Nephron (organoid): ENCODE data around the gene RAB43.
A peak's percentile ranks its signal among the peaks of the same experiment; 100 is the strongest.
"Not testable (repeated sequence)": the region's sequence is repeated elsewhere in the genome, so short reads cannot be mapped to it uniquely, and the experiment has no call there.

Experiments
- H3K27ac Mint-ChIP-seq, 3 experiments: 2 replicates each; pipeline ENCODE4 v1.8.0; 2020; ENCODE audit warnings: mixed read lengths in 3 of 3, mild to moderate bottlenecking in 2 of 3, moderate library complexity in 1 of 3
- H3K27me3 Mint-ChIP-seq: 2 replicates; pipeline ENCODE4 v1.8.0; 2021; ENCODE audit warnings: low read depth, mild to moderate bottlenecking, moderate library complexity, mixed read lengths
- H3K36me3 Mint-ChIP-seq: 2 replicates; pipeline ENCODE4 v1.8.0; 2020; ENCODE audit warnings: low read depth, mixed read lengths
- H3K4me1 Mint-ChIP-seq: 2 replicates; pipeline ENCODE4 v1.8.0; 2020; ENCODE audit warnings: mixed read lengths
- H3K4me3 Mint-ChIP-seq, 3 experiments: 2 replicates each; pipeline ENCODE4 v1.8.0; 2020; ENCODE audit warnings: mild to moderate bottlenecking in 3 of 3, mixed read lengths in 3 of 3, moderate library complexity in 2 of 3
- H3K9me3 Mint-ChIP-seq: 2 replicates; pipeline ENCODE4 v1.8.0; 2020; ENCODE audit warnings: mixed read lengths
- CTCF ChIP-seq, 3 experiments: fragments of 200-600 bp; sonication (generic); IDR thresholded peaks; one replicate each; pipeline ENCODE4 v1.5.0; 2021; ENCODE audit warnings: antibody characterized with exemption in 3 of 3; ENCODE audit not compliant: unreplicated experiment in 3 of 3

RAB43 gene

GRCh38 chr3:129121792-129122411, at the start of gene RAB43:
TSS of gene RAB43 (minus strand) at chr3:129121804. CDS start at chr3:129121489, 315 bp downstream.
- peak within 1 kb of the TSS; percentile 85 to 96 (median 90) for H3K27ac Mint-ChIP-seq
- no peak for TF ChIP-seq CTCF (IDR thresholded peaks at IDR 0.05; ENCODE audit: unreplicated experiment in 3 of 3)
- no peaks in the 10 kb centered on the region for H3K27me3 Mint-ChIP-seq
- no peaks in the 10 kb centered on the region for H3K9me3 Mint-ChIP-seq
- H3K4me3 Mint-ChIP-seq = peak within 1 kb of the TSS; percentile 85 to 88 (median 88)
- H3K4me1 Mint-ChIP-seq = peaks cover 24% of the 10 kb centered on the region
- peaks cover 5% of the 10 kb centered on the region for H3K36me3 Mint-ChIP-seq

- Mint-ChIP-seq H3K4me3 (no peak overlapping the region), H3K27me3 (no peaks in the 10 kb centered on the region), H3K36me3 (peaks cover 50% of the 10 kb centered on the region), H3K4me1 (peaks cover 16% of the 10 kb centered on the region), H3K9me3 (no peaks in the 10 kb centered on the region), H3K27ac (no peak overlapping the region)
- no peak for TF ChIP-seq CTCF (IDR thresholded peaks at IDR 0.05; ENCODE audit: unreplicated experiment in 3 of 3)
These were observed 45.2 kb upstream of the RAB43 start for GRCh38 chr3:129166579-129167332.

GRCh38 chr3:129165594-129165993, 44.0 kb upstream of the RAB43 start:
- Mint-ChIP-seq H3K4me1 (peaks cover 17% of the 10 kb centered on the region), H3K36me3 (peaks cover 40% of the 10 kb centered on the region)
- not testable (repeated sequence) for H3K4me3 Mint-ChIP-seq, H3K27me3 Mint-ChIP-seq, H3K9me3 Mint-ChIP-seq, H3K27ac Mint-ChIP-seq

GRCh38 chr3:129164500-129164899, 42.9 kb upstream of the RAB43 start:
- no peaks in the 10 kb centered on the region for H3K9me3 Mint-ChIP-seq
- no peaks in the 10 kb centered on the region for H3K27me3 Mint-ChIP-seq
- peaks cover 29% of the 10 kb centered on the region for H3K36me3 Mint-ChIP-seq
- peak overlapping the region in 2 of 3 experiments; percentile 14 to 30 for H3K4me3 Mint-ChIP-seq
- H3K27ac Mint-ChIP-seq = no peak overlapping the region
- no peak for TF ChIP-seq CTCF (IDR thresholded peaks at IDR 0.05; ENCODE audit: unreplicated experiment in 3 of 3)
- H3K4me1 Mint-ChIP-seq = peaks cover 27% of the 10 kb centered on the region

- H3K4me3 Mint-ChIP-seq = peak overlapping the region; percentile 90 to 98 (median 94)
- no peaks in the 10 kb centered on the region for H3K9me3 Mint-ChIP-seq
- no peaks in the 10 kb centered on the region for H3K27me3 Mint-ChIP-seq
- H3K36me3 Mint-ChIP-seq = peaks cover 31% of the 10 kb centered on the region
- peaks cover 35% of the 10 kb centered on the region for H3K4me1 Mint-ChIP-seq
- peak overlapping the region; percentile 28 to 100 (median 100) for H3K27ac Mint-ChIP-seq
- no peak for TF ChIP-seq CTCF (IDR thresholded peaks at IDR 0.05; ENCODE audit: unreplicated experiment in 3 of 3)
These were observed 41.4 kb upstream of the RAB43 start for GRCh38 chr3:129162729-129163579.

GRCh38 chr3:129161860-129162271, 40.3 kb upstream of the RAB43 start:
- Mint-ChIP-seq H3K27me3 (no peaks in the 10 kb centered on the region), H3K27ac (peak overlapping the region; percentile 100)

More at GRCh38 chr3:129161860-129162271, 40.3 kb upstream of the RAB43 start:
- peaks cover 35% of the 10 kb centered on the region for H3K4me1 Mint-ChIP-seq
- H3K4me3 Mint-ChIP-seq = peak overlapping the region; percentile 90 to 98 (median 94)
- peak in 2 of 3 experiments; percentile 4 to 11 for TF ChIP-seq CTCF (IDR thresholded peaks at IDR 0.05; ENCODE audit: unreplicated experiment in 3 of 3)
- peaks cover 21% of the 10 kb centered on the region for H3K36me3 Mint-ChIP-seq
- H3K9me3 Mint-ChIP-seq = no peaks in the 10 kb centered on the region
